HG03469 (cell line): ENCODE measurements around the gene ITPRID1.

ENCODE experiments used
- ATAC-seq: cut with Tn5 transposase; IDR thresholded peaks from one replicate; pipeline ENCODE4 v1.9.1; 2021; ENCODE audit warnings: mild to moderate bottlenecking, moderate library complexity, moderate number of reproducible peaks; ENCODE audit not compliant: unreplicated experiment

ITPRID1 gene

GRCh38 chr7:31633467-31633866 lies 119.6 kb downstream of the ITPRID1 start:
- ATAC-seq, result no peak

- ATAC-seq, result no peak
Measured at GRCh38 chr7:31633894-31634494, 120.1 kb downstream of the ITPRID1 start.

DNA sequence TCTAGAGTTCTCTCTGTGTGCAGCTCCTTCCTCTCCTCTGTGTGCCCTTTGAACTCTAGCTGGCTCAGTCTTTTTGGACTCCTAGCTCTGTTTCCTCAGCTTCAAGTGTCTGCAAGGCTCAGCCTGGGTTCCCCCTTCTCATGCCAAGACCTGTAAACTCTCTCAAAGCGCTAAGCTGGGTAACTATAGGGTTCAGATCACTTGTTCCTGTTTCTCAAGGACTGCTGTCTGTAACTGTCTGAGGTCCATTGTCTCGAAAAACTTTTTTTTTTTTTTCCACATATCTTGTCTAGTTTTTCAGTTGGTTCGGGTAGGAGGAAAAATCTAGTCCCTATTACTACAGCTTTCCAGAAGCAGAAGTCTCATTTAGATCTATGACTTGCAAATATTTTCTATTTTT lies 126.5 kb downstream of the ITPRID1 start:
- no peak for ATAC-seq

- no peak for ATAC-seq
Measured at GRCh38 chr7:31642681-31643115, 128.8 kb downstream of the ITPRID1 start.

DNA sequence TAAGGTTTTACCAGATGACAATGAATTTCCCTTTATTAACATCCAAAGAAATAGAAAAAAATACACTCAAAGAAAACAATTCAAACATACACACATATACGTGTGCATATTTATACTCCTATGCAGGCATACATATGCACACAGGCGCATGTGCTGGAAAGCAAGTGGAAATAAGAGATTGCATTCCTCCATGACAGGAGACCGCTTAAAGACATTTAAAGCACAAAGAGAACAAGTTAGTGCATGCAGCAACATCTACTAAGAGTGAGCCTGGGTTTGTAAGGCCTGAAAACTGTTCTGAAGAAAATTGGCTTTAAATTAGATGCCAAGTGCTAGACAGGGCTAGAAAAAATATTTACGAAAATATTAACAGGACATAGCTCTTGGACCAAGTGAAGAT lies 133.1 kb downstream of the ITPRID1 start:
- no peak for ATAC-seq

DNA sequence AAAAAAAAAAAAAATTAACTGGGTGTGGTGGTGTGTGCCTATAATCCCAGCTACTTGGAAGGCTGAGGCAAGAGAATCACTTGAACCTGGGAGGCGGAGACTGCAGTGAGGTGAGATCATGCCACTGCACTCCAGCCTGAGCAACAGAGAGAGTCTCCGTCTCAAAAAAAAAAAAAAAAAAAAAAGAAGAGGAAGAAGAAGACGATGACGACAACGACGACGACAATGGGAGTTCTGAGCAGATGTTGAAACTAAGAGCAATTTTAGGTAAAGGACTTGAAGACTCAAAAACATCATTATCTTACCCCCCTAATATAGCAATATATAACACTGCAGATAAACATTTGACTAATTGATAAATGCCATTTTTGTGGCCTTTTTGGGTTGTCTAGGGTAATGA lies 133.6 kb downstream of the ITPRID1 start:
- ATAC-seq, result no peak

DNA sequence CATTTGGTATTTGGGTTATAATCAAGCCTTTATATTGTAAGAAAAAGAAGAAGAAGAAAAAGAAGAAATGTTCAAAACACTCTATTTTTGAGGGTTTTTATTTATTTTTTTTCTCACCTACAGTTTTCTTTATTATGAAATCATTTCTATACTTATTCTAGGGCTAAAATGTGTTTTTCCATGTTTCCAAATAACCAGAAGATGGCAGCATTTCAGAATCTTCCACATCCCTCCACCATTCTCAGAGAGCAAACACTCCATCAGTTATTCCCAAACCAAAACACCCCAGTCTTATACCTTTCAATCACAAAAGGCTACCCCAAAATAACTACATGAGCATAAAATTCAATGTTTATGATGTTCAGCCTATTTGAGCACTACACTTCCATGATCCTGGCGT lies 134.4 kb downstream of the ITPRID1 start:
- ATAC-seq, result no peak

DNA sequence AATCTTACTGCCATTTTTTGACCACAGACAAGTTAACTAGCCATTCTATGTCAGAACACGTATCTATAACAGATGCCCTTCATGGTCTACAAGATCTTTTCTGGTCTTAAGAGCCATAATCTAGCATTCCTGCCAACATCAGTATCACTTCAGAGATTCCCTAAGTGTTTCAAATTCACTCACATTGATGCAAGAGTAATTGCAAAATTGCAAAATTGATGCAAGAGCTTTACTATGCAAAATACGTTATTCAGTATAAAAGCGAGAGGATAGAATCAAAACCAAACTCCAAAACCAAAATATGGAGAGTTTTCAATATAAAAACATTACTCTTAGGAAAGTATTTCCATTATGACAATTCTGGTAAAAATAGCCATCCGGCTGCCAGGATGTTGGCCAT lies 135.0 kb downstream of the ITPRID1 start:
- ATAC-seq, result no peak

DNA sequence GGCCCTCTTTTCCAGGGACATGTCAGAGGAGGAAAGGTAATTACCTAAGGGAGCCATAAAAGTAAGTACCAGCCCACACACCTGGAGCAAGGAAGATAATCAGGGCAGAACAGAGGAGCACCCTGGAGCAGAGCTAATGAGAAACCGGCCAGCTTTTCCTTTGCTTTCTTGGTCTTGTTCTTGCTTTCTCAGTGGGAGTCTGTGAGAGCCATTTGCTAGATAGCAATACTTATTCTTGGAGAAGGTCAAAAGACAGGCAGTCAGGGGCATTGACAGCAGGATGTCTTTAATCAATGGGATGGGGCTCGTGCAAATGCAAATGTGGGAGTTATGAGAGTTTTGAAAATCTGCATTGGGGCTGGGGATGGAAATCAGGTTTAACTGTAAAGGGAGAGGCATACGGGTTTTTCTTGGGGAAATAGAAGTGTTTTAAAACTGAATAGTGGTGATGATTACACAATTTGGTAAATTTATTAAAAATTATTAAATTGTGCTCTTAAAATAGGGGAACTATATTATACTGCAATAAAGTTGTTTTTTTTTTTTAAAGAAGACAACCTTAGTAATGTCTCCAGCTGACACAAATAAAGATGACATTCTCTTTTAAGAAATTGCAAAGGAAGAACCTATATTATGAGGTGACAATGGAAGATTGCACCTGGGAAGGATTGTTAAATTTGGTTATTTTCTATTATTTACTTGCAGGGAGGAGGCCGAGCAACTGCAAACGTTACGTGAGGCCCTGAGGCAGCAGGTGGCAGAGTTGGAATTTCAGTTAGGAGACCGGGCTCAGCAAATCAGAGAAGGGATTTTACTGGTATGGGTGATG lies 137.6 kb downstream of the ITPRID1 start:
- no peak for ATAC-seq

- no peak for ATAC-seq
Measured at GRCh38 chr7:31652063-31652326, 138.1 kb downstream of the ITPRID1 start.

DNA sequence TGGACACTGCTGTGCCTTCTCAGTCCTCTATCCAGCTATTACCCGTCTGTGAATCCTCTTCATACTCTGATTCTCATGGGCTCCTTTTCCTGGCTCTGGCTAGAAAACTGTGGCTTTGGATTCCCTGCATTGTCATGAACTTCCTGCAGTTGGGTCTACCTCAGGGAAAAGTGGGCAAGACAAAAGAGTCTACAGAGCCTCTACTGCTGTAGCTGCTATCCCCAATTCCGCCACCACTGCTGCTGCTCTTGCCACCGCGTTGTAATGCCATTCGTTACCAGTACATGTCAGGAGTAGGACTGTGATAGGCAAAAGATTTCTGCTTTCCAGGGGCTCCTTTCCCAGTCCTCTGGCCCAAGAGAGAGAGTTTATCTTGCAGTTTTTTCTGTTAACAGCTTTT lies 149.2 kb downstream of the ITPRID1 start:
- ATAC-seq, result no peak

- no peak for ATAC-seq
Measured at GRCh38 chr7:31664890-31665289, 151.0 kb downstream of the ITPRID1 start.

DNA sequence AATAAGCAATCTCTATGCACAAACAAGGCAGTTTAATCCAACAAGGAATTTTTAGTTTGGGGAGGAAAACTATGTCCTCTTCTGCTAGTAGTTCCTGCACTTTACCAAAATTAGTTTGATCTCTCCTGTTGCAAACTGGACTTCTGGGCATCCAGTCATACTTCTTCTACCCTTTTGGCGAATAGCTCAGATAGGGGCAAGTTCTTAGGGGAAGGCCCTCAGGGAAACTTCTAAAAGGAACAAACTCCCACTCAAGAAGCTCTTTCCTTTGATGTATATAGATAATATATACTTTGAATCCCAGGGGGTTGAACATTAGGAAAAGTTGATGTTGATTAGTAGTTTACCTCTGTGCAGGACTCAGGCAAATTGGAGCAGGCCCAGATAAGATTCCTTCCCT lies 151.7 kb downstream of the ITPRID1 start:
- ATAC-seq, result no peak

DNA sequence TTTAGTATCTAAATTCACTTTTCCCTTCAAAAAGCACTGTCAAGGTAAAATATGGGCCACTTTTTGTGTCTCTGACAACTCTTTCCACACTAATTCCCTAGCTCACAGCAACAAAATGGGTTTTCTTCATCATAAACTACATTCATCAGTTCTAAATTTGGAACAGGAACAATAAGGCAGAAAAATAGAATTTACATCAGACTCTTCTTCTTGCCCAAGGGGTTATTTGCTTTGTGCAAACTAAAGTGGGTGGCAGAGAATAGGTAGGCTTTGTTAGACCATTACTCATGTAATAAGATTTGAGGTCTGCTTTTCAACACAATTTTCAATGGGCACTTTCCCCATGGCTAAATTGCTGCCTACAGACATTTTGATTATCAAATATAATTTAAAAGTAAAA lies 155.6 kb downstream of the ITPRID1 start:
- ATAC-seq, result no peak

DNA sequence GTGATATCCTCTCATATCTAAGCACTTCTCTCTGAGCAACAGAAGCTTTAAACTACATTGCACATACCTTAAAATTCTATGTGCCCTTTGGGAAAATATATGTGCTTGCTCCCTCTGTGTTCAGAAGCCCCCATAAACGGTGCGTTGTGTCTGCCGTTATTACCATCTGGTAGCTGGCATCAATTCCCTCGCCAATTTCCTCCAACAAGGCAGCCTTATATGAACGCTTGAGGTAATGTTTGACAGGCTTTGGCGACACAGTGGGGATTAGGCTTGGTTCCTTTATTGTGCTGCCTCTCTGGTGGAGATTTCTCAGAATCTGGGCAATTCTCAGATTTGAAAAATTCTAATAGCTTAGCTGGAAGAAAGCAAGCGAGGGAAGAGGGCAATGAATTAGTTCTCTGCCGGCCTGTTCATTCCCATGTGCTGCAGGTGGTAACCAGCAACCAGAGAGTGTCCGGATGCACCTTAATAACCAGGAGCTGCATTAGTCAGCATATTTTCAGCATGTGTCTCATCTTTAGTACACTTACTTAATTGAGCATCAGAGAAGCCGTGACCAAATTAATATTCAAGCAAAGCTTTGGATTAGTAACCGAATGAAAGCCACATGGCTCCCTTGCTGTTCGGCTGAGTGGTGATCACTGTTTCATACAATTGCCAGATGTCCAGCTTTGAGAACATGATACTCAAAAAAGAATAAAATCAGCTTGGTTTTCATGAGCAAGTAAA lies 165.8 kb downstream of the ITPRID1 start:
- ATAC-seq, result no peak

DNA sequence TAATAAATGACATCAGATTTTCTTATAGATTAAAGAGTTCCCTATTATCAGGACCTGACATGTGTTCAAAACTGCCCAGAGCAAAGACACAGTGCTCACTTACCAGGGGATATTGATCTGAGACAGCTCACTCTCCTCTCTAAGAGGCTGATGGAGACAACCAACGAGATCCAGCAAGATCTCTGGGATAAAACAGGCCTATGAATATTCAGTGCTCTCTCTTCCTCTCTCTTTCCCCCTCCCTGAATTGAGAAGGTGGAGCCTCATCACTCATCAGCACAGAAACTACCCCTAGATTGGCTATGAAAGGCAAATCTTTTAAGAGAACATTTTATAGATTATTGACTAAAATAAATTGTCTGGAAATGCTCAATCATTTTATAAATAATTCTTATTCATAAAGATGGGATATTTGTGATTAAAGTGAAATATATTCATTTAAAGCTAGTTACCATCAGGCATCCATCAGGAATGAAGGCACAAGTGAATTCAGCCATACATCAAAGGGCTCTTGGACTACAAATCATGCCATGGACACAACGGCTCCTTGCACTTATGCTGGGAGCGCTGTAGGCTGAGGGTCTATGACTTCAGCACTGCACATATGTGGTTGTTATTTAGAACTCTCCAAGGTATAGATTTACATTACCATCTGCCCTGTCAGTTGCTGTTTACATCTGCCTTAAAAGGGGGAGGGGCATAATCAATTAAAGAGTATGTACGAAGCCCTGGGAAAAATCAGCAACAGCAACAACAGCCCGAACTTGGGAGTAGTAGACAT lies 169.7 kb downstream of the ITPRID1 start:
- no peak for ATAC-seq

GRCh38 chr7:31687024-31687748 lies 173.3 kb downstream of the ITPRID1 start, which contains the start of gene PPP1R17:
TSS of gene PPP1R17 (plus strand) at chr7:31687215. CDS start at chr7:31692442, 5,227 bp downstream.
- no peak for ATAC-seq

DNA sequence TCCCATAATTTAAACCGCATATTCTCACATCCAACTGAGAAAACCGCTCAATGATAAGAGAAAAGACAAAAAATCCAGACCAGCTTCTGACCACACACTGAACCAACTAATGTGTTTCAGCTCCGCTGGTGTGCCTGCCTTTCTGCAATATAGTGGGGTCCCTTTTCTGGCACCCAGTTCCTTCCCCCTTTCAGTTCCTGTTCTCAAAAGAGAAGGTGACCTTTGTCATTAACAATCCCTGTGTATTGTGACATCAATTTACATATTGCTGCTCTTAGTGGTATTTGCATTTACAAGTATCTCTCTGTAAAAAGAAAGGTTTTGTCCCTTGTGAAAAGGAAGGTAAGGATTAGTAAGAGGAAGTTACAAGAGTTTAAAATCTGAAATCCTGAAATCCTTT lies 174.5 kb downstream of the ITPRID1 start:
- peak; percentile 94 for ATAC-seq

DNA sequence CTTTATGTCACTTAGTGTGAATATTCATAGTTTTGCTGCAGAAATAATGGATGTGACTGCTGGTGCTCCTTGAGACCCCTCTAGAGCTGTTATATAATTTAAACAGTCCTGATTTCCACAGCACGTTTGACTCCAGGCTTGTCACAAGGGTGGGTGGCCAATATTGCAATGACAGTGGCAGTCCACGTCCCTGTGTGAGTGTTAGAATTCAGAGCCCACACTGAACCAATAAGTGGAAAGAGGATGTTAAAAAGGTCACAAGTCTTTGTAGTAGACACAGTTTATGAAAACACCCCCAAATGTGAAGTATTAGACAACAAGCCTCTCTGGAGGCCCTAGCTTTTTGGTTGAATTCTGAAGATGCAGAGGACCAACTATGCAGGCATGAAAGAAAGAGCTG lies 175.1 kb downstream of the ITPRID1 start:
- no peak for ATAC-seq

DNA sequence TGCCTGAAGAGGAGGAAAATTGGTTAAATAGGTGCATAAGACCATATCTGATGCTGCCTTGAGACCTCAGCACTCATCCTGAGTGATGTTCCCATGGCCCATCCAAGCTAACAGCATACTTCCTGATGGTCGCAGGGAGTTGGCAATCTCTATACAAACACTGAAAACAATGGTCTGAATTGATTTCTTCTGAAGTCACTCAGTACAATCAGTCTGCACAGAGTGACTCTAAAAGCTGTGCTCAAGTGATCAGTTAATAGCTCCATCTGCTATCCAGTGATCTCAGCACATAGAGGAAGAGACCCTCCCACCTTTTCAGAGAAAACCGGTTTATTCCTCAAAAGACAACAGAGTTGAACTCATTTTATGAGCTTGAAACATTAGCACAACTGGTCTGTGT lies 177.0 kb downstream of the ITPRID1 start:
- no peak for ATAC-seq

GRCh38 chr7:31692451-31692850 lies 178.6 kb downstream of the ITPRID1 start:
- no peak for ATAC-seq
